SK-N-MC (cell line): ENCODE measurements around the gene UNC13C.

Source experiments
- EZH2 ChIP-seq: fragments of 200-600 bp; sonication (generic); IDR thresholded peaks from one replicate; pipeline ENCODE4 v1.6.1; 2017; ENCODE audit warnings: antibody characterized with exemption
- FOXP2 ChIP-seq: optimal IDR thresholded peaks from 2 replicates; pipeline ENCODE3; 2011; ENCODE audit warnings: mild to moderate bottlenecking, moderate library complexity; ENCODE audit not compliant: insufficient read depth; ENCODE audit errors: extremely low read length, control extremely low read depth
- POLR2AphosphoS5 ChIP-seq: IDR thresholded peaks from 2 replicates; pipeline ENCODE4 v1.6.1; 2012; ENCODE audit warnings: mild to moderate bottlenecking, low read depth, low read length, borderline replicate concordance

DNA sequence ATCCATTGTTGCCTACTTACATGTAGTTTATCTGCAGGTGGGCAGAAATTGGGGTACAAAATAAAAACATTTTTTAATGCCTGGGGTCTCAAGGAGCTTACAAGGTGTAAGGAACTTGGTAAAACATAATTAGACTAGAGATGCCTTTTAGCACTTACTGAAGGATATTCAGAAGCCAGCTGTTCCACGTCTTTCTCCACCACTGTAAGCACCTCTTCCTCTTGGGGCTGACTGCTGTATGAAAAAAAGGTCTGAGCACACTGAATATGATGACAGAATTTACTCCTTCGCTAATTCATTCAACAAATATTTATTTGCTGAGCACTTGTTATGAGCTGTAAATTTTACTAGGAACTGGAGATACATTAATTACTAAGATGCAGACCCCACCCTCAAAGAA is 539.1 kb downstream of the UNC13C start:
- TF ChIP-seq POLR2AphosphoS5 = no peak
- TF ChIP-seq EZH2 = no peak
- TF ChIP-seq FOXP2 = no peak
